ENCODE data around the gene BABAM2.
A peak's percentile ranks its signal among the peaks of the same experiment; 100 is the strongest.

The BABAM2 gene

GRCh38 chr2:28048341-28048740 lies 157.8 kb downstream of the BABAM2 start:
- no peak for TF ChIP-seq CTCF (IDR thresholded peaks at IDR 0.05; ENCODE audit: low read depth, low read length)
- H3K4me3 ChIP-seq (replicated peaks in 1 of 2; ENCODE audit: low read depth in 2 of 2, low read length in 2 of 2), result no peak overlapping the region
- peak in 1 of 2 donors; percentile 42 for DNase-seq (ENCODE audit: low read depth in 2 of 2)

- no peak for TF ChIP-seq CTCF (IDR thresholded peaks at IDR 0.05; ENCODE audit: low read depth, low read length)
- no peak overlapping the region for H3K4me3 ChIP-seq (replicated peaks in 1 of 2; ENCODE audit: low read depth in 2 of 2, low read length in 2 of 2)
- no peak for DNase-seq (ENCODE audit: low read depth in 2 of 2)
Observed at GRCh38 chr2:28049416-28049815, 158.9 kb downstream of the BABAM2 start.

GRCh38 chr2:28049899-28050298 lies 159.4 kb downstream of the BABAM2 start:
- TF ChIP-seq CTCF (IDR thresholded peaks at IDR 0.05; ENCODE audit: low read depth, low read length), result no peak
- no peak for DNase-seq (ENCODE audit: low read depth in 2 of 2)
- no peak overlapping the region for H3K4me3 ChIP-seq (replicated peaks in 1 of 2; ENCODE audit: low read depth in 2 of 2, low read length in 2 of 2)

GRCh38 chr2:28052691-28053090 lies 162.2 kb downstream of the BABAM2 start:
- H3K4me3 ChIP-seq (replicated peaks in 1 of 2; ENCODE audit: low read depth in 2 of 2, low read length in 2 of 2), result no peak overlapping the region
- TF ChIP-seq CTCF (IDR thresholded peaks at IDR 0.05; ENCODE audit: low read depth, low read length), result no peak
- peak; percentile 60 to 72 for DNase-seq (ENCODE audit: low read depth in 2 of 2)

- TF ChIP-seq CTCF (IDR thresholded peaks at IDR 0.05; ENCODE audit: low read depth, low read length), result no peak
- H3K4me3 ChIP-seq (replicated peaks in 1 of 2; ENCODE audit: low read depth in 2 of 2, low read length in 2 of 2), result no peak overlapping the region
- DNase-seq (ENCODE audit: low read depth in 2 of 2), result peak in 1 of 2 donors; percentile 16
Observed at GRCh38 chr2:28053597-28053996, 163.1 kb downstream of the BABAM2 start.

GRCh38 chr2:28054916-28055315 lies 164.4 kb downstream of the BABAM2 start:
- peak in 1 of 2 donors; percentile 43 for DNase-seq (ENCODE audit: low read depth in 2 of 2)
- no peak for TF ChIP-seq CTCF (IDR thresholded peaks at IDR 0.05; ENCODE audit: low read depth, low read length)
- H3K4me3 ChIP-seq (replicated peaks in 1 of 2; ENCODE audit: low read depth in 2 of 2, low read length in 2 of 2), result no peak overlapping the region

- peak; percentile 15 to 57 for DNase-seq (ENCODE audit: low read depth in 2 of 2)
- H3K4me3 ChIP-seq (replicated peaks in 1 of 2; ENCODE audit: low read depth in 2 of 2, low read length in 2 of 2), result no peak overlapping the region
- no peak for TF ChIP-seq CTCF (IDR thresholded peaks at IDR 0.05; ENCODE audit: low read depth, low read length)
Observed at GRCh38 chr2:28055325-28055970, 164.9 kb downstream of the BABAM2 start.

Data from cardiac fibroblast (primary cell).